Keratinocyte (primary cell): ENCODE data around the gene CPSF3. TPM values are rescaled to one million over a fixed set of nuclear protein-coding genes. Genes with fewer than 3 reads are reported as not detected.

Experiments
- DNase-seq: peaks from one replicate; pipeline ENCODE4 v3.0.0-alpha.2; 2011; ENCODE audit warnings: low read depth, missing footprints, low spot score
- FAIRE-seq: peaks from 2 replicates; lab custom pipeline; 2011; peaks lifted over from hg19 to GRCh38; lab: Jason Lieb, UNC
- H2AFZ ChIP-seq: 2 replicates; pipeline ENCODE4 v1.6.0; 2012; ENCODE audit warnings: low read length, control low read depth, inconsistent platforms; ENCODE audit not compliant: control insufficient read depth
- H3K27ac ChIP-seq: 2 replicates; pipeline ENCODE4 v1.5.1; 2011; ENCODE audit warnings: low read length; ENCODE audit not compliant: control insufficient read depth, insufficient read depth
- H3K27me3 ChIP-seq: 3 replicates; pipeline ENCODE4 v1.6.0; 2011; ENCODE audit warnings: low read length; ENCODE audit not compliant: control insufficient read depth, insufficient read depth; ENCODE audit errors: extremely low read depth
- H3K36me3 ChIP-seq, 2 experiments: 2 replicates in 1 of 2; 3 replicates in 1 of 2; pipeline ENCODE4 v1.5.1; 2011; ENCODE audit warnings: low read length in 2 of 2, mild to moderate bottlenecking in 1 of 2; ENCODE audit not compliant: control insufficient read depth in 2 of 2, insufficient read depth in 2 of 2; ENCODE audit errors: extremely low read depth in 1 of 2
- H3K4me1 ChIP-seq: 3 replicates; pipeline ENCODE4 v1.5.1; 2011; ENCODE audit warnings: low read length; ENCODE audit not compliant: control insufficient read depth, insufficient read depth; ENCODE audit errors: extremely low read depth
- H3K4me2 ChIP-seq: 3 replicates; pipeline ENCODE4 v1.6.0; 2011; ENCODE audit warnings: low read depth, low read length; ENCODE audit not compliant: control insufficient read depth, insufficient read depth; ENCODE audit errors: extremely low read depth
- H3K4me3 ChIP-seq, 3 experiments: fragments of 200-600 bp in 1 of 3; sonication (generic) in 1 of 3; 2 replicates in 2 of 3; 3 replicates in 1 of 3; pipeline ENCODE4 v1.5.1; 2011 to 2016; ENCODE audit warnings: low read length in 3 of 3, mild to moderate bottlenecking in 3 of 3, control low read depth in 2 of 3, inconsistent platforms in 1 of 3, low read depth in 1 of 3, mixed read lengths in 1 of 3, mixed run types in 1 of 3, moderate library complexity in 1 of 3; ENCODE audit not compliant: control insufficient read depth in 2 of 3, insufficient read depth in 2 of 3; ENCODE audit errors: extremely low read depth in 1 of 3
- H3K79me2 ChIP-seq: 2 replicates; pipeline ENCODE4 v1.6.0; 2012; ENCODE audit warnings: low read length; ENCODE audit not compliant: control insufficient read depth, insufficient read depth
- H3K9ac ChIP-seq: 3 replicates; pipeline ENCODE4 v1.6.0; 2011; ENCODE audit warnings: low read length; ENCODE audit not compliant: control insufficient read depth, insufficient read depth; ENCODE audit errors: extremely low read depth
- H3K9me1 ChIP-seq: 3 replicates; pipeline ENCODE4 v1.6.0; 2011; ENCODE audit warnings: low read length; ENCODE audit not compliant: control insufficient read depth, insufficient read depth; ENCODE audit errors: extremely low read depth
- H3K9me3 ChIP-seq: 2 replicates; pipeline ENCODE4 v1.5.1; 2012; ENCODE audit warnings: low read depth, low read length; ENCODE audit not compliant: control insufficient read depth
- H4K20me1 ChIP-seq: 3 replicates; pipeline ENCODE4 v1.6.0; 2011; ENCODE audit warnings: low read length; ENCODE audit not compliant: control insufficient read depth, insufficient read depth; ENCODE audit errors: extremely low read depth
- EZH2 ChIP-seq: IDR thresholded peaks from one replicate; pipeline ENCODE4 v1.6.1; 2012; ENCODE audit warnings: inconsistent platforms, mild to moderate bottlenecking, low read length, moderate library complexity
- dilution Hi-C: fragments of 300-500 bp; cut with MboI; formaldehyde crosslinking; loops from one replicate; pipeline ENCODE4 v1.7.0; 2020; ENCODE audit warnings: low sequenced_read_pairs; ENCODE audit not compliant: extremely low pct_ligation_motif_present
- polyA plus RNA-seq, 5 experiments: library from polyadenylated mRNA; depleted of rRNA in 3 of 5; stranded (reverse) in 3 of 5; stranded (forward) in 1 of 5; unstranded in 1 of 5; fragments of >200 nt; gene quantifications; 1 replicate in 1 of 5; 2 replicates in 3 of 5; 3 replicates in 1 of 5; pipeline versions ENCODE4 v1.2.1 to v1.2.3, GENCODE V29; 2011 to 2012; ENCODE audit warnings: missing spikeins in 2 of 5, low read depth in 1 of 5, low replicate concordance in 1 of 5
- TF ChIP-seq, protein P1 (sequence below), 3 experiments: IDR thresholded peaks in 1 of 3; conservative IDR thresholded peaks in 1 of 3; optimal IDR thresholded peaks in 1 of 3; 2 replicates in 2 of 3; 3 replicates in 1 of 3; pipeline versions ENCODE3 to v1.5.1; 2011; ENCODE audit warnings: low read length in 3 of 3, mild to moderate bottlenecking in 3 of 3, moderate library complexity in 2 of 3, control low read depth in 1 of 3, inconsistent platforms in 1 of 3; ENCODE audit not compliant: insufficient read depth in 2 of 3; ENCODE audit errors: extremely low read depth in 1 of 3

Gene CPSF3
- polyA plus RNA-seq, 1 donor (not counting 4 experiments of a cell fraction or from before 2014, with no cell fraction given), result 31.1 TPM

DNA sequence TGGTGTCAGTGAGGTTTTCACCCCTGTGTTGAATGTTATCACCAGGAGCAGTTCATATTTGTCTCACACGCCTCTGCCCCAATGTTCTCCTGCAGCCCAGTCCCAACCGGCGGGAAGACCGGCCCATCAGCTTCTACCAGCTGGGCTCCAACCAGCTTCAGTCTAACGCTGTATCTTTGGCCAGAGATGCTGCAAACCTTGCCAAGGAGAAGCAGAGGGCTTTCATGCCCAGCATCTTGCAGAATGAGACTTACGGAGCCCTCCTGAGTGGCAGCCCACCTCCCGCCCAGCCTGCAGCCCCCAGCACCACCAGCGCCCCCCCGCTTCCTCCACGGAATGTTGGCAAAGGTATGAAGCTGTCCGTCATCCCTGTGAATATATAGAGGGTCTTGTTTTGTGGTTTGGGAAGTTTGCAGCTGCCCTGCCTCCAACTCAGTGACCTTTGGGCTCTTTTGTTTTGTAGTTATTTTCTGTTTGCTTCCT, 35.2 kb upstream of the CPSF3 start:
- Histone ChIP-seq H3K4me3 (no peak overlapping the region), H2AFZ (no peak overlapping the region), H3K27ac (no peak overlapping the region), H4K20me1 (peaks cover 8% of the 10 kb centered on the region), H3K9me3 (no peaks in the 10 kb centered on the region), H3K27me3 (no peaks in the 10 kb centered on the region), H3K9me1 (peaks cover 2% of the 10 kb centered on the region), H3K36me3 (peaks cover 58 to 71% of the 10 kb centered on the region in 2 experiments), H3K9ac (no peak overlapping the region), H3K4me1 (peaks cover 15% of the 10 kb centered on the region), H3K79me2 (no peaks in the 10 kb centered on the region), H3K4me2 (no peak overlapping the region)
- dilution Hi-C loops, result no loop called here
- DNase-seq (no peak), FAIRE-seq (no peak)
- no peak for TF ChIP-seq EZH2

DNA sequence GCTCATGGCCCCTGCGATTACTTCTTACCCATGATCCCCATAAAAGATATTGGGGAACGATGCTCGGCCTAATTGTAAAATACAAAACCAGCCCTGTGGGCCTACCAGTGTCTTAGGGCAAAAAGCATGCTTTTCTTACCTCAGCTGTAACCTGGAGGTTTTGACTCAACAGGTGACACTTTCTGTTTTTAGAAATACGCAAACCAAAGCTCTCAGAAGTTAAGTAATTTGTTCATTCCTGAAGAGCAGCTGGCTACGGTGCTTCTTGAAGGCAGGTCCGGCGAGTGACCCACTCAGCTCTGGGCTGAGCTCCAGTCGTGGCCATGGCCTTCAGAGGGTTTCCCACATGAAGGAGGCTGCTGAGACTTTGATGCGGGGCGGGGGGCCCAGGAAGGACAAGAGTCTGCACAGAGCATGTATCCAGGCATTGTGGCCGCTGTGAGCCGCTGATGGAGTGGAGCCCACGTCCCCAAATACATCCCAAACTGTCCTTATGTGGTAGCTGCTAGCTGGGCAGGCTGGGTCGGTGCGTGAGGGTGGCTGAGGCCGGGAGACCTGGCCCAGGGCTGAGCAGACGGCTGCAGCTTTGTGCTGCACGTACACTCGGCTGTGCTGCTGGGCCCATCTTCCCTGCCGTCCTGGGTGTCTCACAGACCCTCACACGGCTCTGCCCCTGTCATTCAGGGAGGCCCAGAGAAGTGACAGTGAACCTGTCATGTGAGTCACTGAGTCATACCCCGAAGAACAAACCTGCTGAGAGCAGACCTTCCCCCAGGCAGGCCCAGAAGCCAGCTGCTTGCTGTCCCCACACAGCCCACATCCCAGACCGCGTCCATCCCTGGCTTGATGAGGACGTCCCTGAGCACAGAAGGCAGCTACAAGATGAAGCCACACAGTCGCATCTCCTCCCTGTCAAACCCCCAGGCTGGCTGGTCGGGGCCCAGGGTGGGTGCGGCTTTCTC, 34.2 kb upstream of the CPSF3 start:
- no peak overlapping the region for H2AFZ ChIP-seq
- H3K79me2 ChIP-seq, result no peaks in the 10 kb centered on the region
- no peak overlapping the region for H3K4me3 ChIP-seq
- no peak overlapping the region for H3K27ac ChIP-seq
- no peaks in the 10 kb centered on the region for H3K27me3 ChIP-seq
- FAIRE-seq (no peak), DNase-seq (no peak)
- H3K9me1 ChIP-seq, result peaks cover 2% of the 10 kb centered on the region
- dilution Hi-C loops, result no loop called here
- H4K20me1 ChIP-seq, result peaks cover 8% of the 10 kb centered on the region
- H3K4me1 ChIP-seq, result peaks cover 15% of the 10 kb centered on the region
- H3K9me3 ChIP-seq, result no peaks in the 10 kb centered on the region
- no peak overlapping the region for H3K4me2 ChIP-seq
- no peak overlapping the region for H3K9ac ChIP-seq
- TF ChIP-seq, protein P1, sequence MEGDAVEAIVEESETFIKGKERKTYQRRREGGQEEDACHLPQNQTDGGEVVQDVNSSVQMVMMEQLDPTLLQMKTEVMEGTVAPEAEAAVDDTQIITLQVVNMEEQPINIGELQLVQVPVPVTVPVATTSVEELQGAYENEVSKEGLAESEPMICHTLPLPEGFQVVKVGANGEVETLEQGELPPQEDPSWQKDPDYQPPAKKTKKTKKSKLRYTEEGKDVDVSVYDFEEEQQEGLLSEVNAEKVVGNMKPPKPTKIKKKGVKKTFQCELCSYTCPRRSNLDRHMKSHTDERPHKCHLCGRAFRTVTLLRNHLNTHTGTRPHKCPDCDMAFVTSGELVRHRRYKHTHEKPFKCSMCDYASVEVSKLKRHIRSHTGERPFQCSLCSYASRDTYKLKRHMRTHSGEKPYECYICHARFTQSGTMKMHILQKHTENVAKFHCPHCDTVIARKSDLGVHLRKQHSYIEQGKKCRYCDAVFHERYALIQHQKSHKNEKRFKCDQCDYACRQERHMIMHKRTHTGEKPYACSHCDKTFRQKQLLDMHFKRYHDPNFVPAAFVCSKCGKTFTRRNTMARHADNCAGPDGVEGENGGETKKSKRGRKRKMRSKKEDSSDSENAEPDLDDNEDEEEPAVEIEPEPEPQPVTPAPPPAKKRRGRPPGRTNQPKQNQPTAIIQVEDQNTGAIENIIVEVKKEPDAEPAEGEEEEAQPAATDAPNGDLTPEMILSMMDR (optimal IDR thresholded peaks at IDR 0.05 in 1 of 3, IDR thresholded peaks at IDR 0.05 in 1 of 3, conservative IDR thresholded peaks at IDR 0.05 in 1 of 3; ENCODE audit: extremely low read depth in 1 of 3, insufficient read depth in 2 of 3, low read length in 3 of 3), result no peak
- TF ChIP-seq EZH2, result no peak
- H3K36me3 ChIP-seq, result peaks cover 54 to 75% of the 10 kb centered on the region in 2 experiments
